Keratinocyte (primary cell): ENCODE results near the gene ZG16B. TPM values are rescaled to one million over a fixed set of nuclear protein-coding genes. Genes with fewer than 3 reads are reported as not detected.

Experiments
- DNase-seq: peaks from one replicate; pipeline ENCODE4 v3.0.0-alpha.2; 2011; ENCODE audit warnings: low read depth, missing footprints, low spot score
- FAIRE-seq: peaks from 2 replicates; lab custom pipeline; 2011; peaks lifted over from hg19 to GRCh38; lab: Jason Lieb, UNC
- H2AFZ ChIP-seq: 2 replicates; pipeline ENCODE4 v1.6.0; 2012; ENCODE audit warnings: low read length, control low read depth, inconsistent platforms; ENCODE audit not compliant: control insufficient read depth
- H3K27ac ChIP-seq: 2 replicates; pipeline ENCODE4 v1.5.1; 2011; ENCODE audit warnings: low read length; ENCODE audit not compliant: control insufficient read depth, insufficient read depth
- H3K27me3 ChIP-seq: 3 replicates; pipeline ENCODE4 v1.6.0; 2011; ENCODE audit warnings: low read length; ENCODE audit not compliant: control insufficient read depth, insufficient read depth; ENCODE audit errors: extremely low read depth
- H3K36me3 ChIP-seq, 2 experiments: 2 replicates in 1 of 2; 3 replicates in 1 of 2; pipeline ENCODE4 v1.5.1; 2011; ENCODE audit warnings: low read length in 2 of 2, mild to moderate bottlenecking in 1 of 2; ENCODE audit not compliant: control insufficient read depth in 2 of 2, insufficient read depth in 2 of 2; ENCODE audit errors: extremely low read depth in 1 of 2
- H3K4me1 ChIP-seq: 3 replicates; pipeline ENCODE4 v1.5.1; 2011; ENCODE audit warnings: low read length; ENCODE audit not compliant: control insufficient read depth, insufficient read depth; ENCODE audit errors: extremely low read depth
- H3K4me2 ChIP-seq: 3 replicates; pipeline ENCODE4 v1.6.0; 2011; ENCODE audit warnings: low read depth, low read length; ENCODE audit not compliant: control insufficient read depth, insufficient read depth; ENCODE audit errors: extremely low read depth
- H3K4me3 ChIP-seq, 3 experiments: fragments of 200-600 bp in 1 of 3; sonication (generic) in 1 of 3; 2 replicates in 2 of 3; 3 replicates in 1 of 3; pipeline ENCODE4 v1.5.1; 2011 to 2016; ENCODE audit warnings: low read length in 3 of 3, mild to moderate bottlenecking in 3 of 3, control low read depth in 2 of 3, inconsistent platforms in 1 of 3, low read depth in 1 of 3, mixed read lengths in 1 of 3, mixed run types in 1 of 3, moderate library complexity in 1 of 3; ENCODE audit not compliant: control insufficient read depth in 2 of 3, insufficient read depth in 2 of 3; ENCODE audit errors: extremely low read depth in 1 of 3
- H3K79me2 ChIP-seq: 2 replicates; pipeline ENCODE4 v1.6.0; 2012; ENCODE audit warnings: low read length; ENCODE audit not compliant: control insufficient read depth, insufficient read depth
- H3K9ac ChIP-seq: 3 replicates; pipeline ENCODE4 v1.6.0; 2011; ENCODE audit warnings: low read length; ENCODE audit not compliant: control insufficient read depth, insufficient read depth; ENCODE audit errors: extremely low read depth
- H3K9me1 ChIP-seq: 3 replicates; pipeline ENCODE4 v1.6.0; 2011; ENCODE audit warnings: low read length; ENCODE audit not compliant: control insufficient read depth, insufficient read depth; ENCODE audit errors: extremely low read depth
- H3K9me3 ChIP-seq: 2 replicates; pipeline ENCODE4 v1.5.1; 2012; ENCODE audit warnings: low read depth, low read length; ENCODE audit not compliant: control insufficient read depth
- H4K20me1 ChIP-seq: 3 replicates; pipeline ENCODE4 v1.6.0; 2011; ENCODE audit warnings: low read length; ENCODE audit not compliant: control insufficient read depth, insufficient read depth; ENCODE audit errors: extremely low read depth
- CTCF ChIP-seq, 3 experiments: IDR thresholded peaks in 1 of 3; conservative IDR thresholded peaks in 1 of 3; optimal IDR thresholded peaks in 1 of 3; 2 replicates in 2 of 3; 3 replicates in 1 of 3; pipeline versions ENCODE3 to v1.5.1; 2011; ENCODE audit warnings: low read length in 3 of 3, mild to moderate bottlenecking in 3 of 3, moderate library complexity in 2 of 3, control low read depth in 1 of 3, inconsistent platforms in 1 of 3; ENCODE audit not compliant: insufficient read depth in 2 of 3; ENCODE audit errors: extremely low read depth in 1 of 3
- EZH2 ChIP-seq: IDR thresholded peaks from one replicate; pipeline ENCODE4 v1.6.1; 2012; ENCODE audit warnings: inconsistent platforms, mild to moderate bottlenecking, low read length, moderate library complexity
- dilution Hi-C: fragments of 300-500 bp; cut with MboI; formaldehyde crosslinking; loops from one replicate; pipeline ENCODE4 v1.7.0; 2020; ENCODE audit warnings: low sequenced_read_pairs; ENCODE audit not compliant: extremely low pct_ligation_motif_present
- polyA plus RNA-seq, 5 experiments: library from polyadenylated mRNA; depleted of rRNA in 3 of 5; stranded (reverse) in 3 of 5; stranded (forward) in 1 of 5; unstranded in 1 of 5; fragments of >200 nt; gene quantifications; 1 replicate in 1 of 5; 2 replicates in 3 of 5; 3 replicates in 1 of 5; pipeline versions ENCODE4 v1.2.1 to v1.2.3, GENCODE V29; 2011 to 2012; ENCODE audit warnings: missing spikeins in 2 of 5, low read depth in 1 of 5, low replicate concordance in 1 of 5

ZG16B gene
- polyA plus RNA-seq, 1 donor (not counting 4 experiments of a cell fraction or from before 2014, with no cell fraction given), result 2.1 TPM

GRCh38 chr16:2822496-2822895 lies 7.6 kb upstream of the ZG16B start:
- Histone ChIP-seq H3K9ac (no peak overlapping the region), H4K20me1 (no peaks in the 10 kb centered on the region), H3K4me3 (no peak overlapping the region), H3K79me2 (no peaks in the 10 kb centered on the region), H2AFZ (no peak overlapping the region), H3K4me2 (no peak overlapping the region), H3K9me3 (no peaks in the 10 kb centered on the region), H3K36me3 (no peaks in the 10 kb centered on the region), H3K27me3 (peaks cover 44% of the 10 kb centered on the region), H3K4me1 (peaks cover 3% of the 10 kb centered on the region), H3K9me1 (no peaks in the 10 kb centered on the region), H3K27ac (no peak overlapping the region)
- DNase-seq (no peak), FAIRE-seq (no peak)
- TF ChIP-seq EZH2 (no peak), CTCF (optimal IDR thresholded peaks at IDR 0.05 in 1 of 3, IDR thresholded peaks at IDR 0.05 in 1 of 3, conservative IDR thresholded peaks at IDR 0.05 in 1 of 3; ENCODE audit: extremely low read depth in 1 of 3, insufficient read depth in 2 of 3, low read length in 3 of 3) (no peak)
- dilution Hi-C loops, result no loop called here

- H3K4me1 ChIP-seq, result peaks cover 4% of the 10 kb centered on the region
- H2AFZ ChIP-seq, result no peak overlapping the region
- no peak for FAIRE-seq
- H4K20me1 ChIP-seq, result no peaks in the 10 kb centered on the region
- no peak overlapping the region for H3K9ac ChIP-seq
- H3K27me3 ChIP-seq, result peaks cover 45% of the 10 kb centered on the region
- dilution Hi-C loops, result no loop called here
- H3K27ac ChIP-seq, result no peak overlapping the region
- no peaks in the 10 kb centered on the region for H3K36me3 ChIP-seq
- TF ChIP-seq CTCF (optimal IDR thresholded peaks at IDR 0.05 in 1 of 3, IDR thresholded peaks at IDR 0.05 in 1 of 3, conservative IDR thresholded peaks at IDR 0.05 in 1 of 3; ENCODE audit: extremely low read depth in 1 of 3, insufficient read depth in 2 of 3, low read length in 3 of 3) (no peak), EZH2 (no peak)
- DNase-seq, result no peak
- no peak overlapping the region for H3K4me2 ChIP-seq
- H3K9me3 ChIP-seq, result no peaks in the 10 kb centered on the region
- H3K9me1 ChIP-seq, result no peaks in the 10 kb centered on the region
- H3K4me3 ChIP-seq, result no peak overlapping the region
- no peaks in the 10 kb centered on the region for H3K79me2 ChIP-seq
Measured at GRCh38 chr16:2824626-2825025, 5.5 kb upstream of the ZG16B start.
